Caki2 (cell line): Measurements from ENCODE around the gene EVI5. TPM values are rescaled to one million over a fixed set of nuclear protein-coding genes. Genes with fewer than 3 reads are reported as not detected.
"Not testable (repeated sequence)": the region's sequence is repeated elsewhere in the genome, so short reads cannot be mapped to it uniquely, and the experiment has no call there.

ENCODE experiments used
- DNase-seq: peaks from one replicate; pipeline ENCODE4 v3.0.0-alpha.2; 2015; ENCODE audit warnings: low read depth
- in situ Hi-C: cut with HindIII; loops from 2 replicates; pipeline ENCODE4 v1.10.0; 2016; ENCODE audit warnings: low sequenced_read_pairs, low pct_unique_long_range_greater_than_20kb, mixed read lengths
- total RNA-seq: library from RNA; depleted of rRNA; stranded (reverse); fragments of >200 nt; shearing (Covaris generic); gene quantifications from 2 replicates; pipeline ENCODE4 v1.2.3, GENCODE V29; 2014; ENCODE audit warnings: low replicate concordance

The EVI5 gene
- total RNA-seq, 1 experiment from 2014 or later = 7.4 TPM

DNA sequence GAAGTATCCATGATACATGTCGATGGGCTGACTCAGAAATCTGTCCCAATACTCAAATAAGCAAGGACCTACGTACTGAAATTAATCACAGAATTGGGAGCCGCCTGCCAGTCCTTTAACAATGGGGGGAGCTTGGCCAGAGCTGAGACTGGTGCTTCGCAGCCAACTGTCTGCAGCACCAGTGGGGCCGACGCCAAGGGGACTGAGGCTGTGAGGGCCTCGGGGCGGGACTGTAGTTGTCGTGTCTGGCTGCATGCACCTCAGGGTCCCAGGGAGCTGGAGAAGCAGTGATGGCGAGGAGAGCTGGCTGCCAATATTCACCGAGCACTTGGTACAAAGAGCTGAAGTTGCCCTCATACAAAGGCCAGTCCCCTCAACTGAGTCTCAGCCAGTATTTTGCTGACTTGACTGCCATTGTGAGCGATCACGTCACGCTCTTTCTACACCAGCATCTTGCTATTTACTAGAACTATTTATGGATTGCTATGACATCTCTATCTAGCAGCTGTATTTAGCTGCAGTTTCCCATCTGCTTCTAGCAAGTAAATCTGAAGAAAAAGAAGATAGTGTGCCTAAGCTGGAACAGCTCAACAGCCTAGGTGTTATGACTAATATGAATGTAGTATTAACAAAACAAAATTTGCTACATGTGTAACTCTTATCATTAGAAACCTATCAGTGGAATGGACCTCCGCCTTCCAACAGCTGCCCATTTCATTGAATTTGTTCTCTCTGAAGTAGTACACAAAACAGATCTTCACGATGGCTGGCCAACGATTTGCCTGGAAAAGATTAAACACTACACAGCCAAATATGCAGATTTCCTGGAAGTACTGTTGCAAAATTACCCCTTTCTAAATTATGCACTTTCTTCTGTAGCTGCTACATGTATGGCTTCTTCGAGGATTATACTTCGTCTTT lies 29.1 kb downstream of the EVI5 start:
- DNase-seq = no peak
- in situ Hi-C loops = no loop called here

DNA sequence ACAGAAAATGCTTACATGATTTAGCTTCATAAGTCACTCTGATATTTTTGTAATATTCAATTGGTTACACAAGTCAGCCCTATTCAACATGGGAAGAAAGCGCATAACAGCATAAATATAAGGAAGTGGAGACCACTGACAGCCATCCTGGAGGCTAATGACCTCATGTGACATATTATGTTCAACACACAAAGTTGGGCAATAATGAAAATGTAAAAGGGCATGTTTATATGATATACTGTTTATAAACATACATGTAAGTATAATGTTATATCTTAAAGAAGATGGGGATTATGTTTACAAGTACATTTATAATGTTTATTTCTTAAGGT lies 30.2 kb downstream of the EVI5 start:
- in situ Hi-C loops = no loop called here
- no peak for DNase-seq

DNA sequence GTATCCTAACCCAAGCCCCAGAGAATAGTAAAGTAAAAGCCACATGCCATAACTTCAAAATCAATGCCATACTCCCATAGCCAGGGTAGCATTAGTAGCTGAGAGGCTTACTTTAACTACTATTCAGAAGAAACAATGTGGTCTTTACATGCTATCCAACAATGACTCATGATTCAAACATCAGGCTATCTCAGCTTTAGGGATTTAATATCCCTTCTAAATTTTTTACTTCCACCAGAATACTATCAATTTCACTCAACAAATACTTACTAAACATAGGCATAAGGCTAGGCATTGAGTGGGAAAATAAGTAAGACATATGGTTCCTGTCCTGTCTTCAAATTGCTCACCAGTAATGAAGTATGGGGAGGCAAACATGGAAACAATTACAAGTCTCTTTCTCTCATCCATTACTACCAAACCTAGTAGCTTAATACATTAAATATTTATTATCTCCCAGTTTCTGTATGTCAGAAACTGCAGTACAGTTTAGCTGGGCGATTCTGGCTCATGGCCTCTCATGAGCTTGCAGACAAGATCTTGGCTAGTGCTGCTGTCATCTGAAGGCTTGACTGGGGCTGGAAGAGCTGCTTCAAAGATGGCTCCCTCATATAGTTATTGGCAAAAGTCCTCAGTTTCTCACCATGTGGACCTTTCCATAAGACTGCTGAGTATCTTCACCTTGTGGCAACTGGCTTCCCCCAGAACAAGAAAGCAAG lies 30.7 kb downstream of the EVI5 start:
- in situ Hi-C loops = no loop called here

DNA sequence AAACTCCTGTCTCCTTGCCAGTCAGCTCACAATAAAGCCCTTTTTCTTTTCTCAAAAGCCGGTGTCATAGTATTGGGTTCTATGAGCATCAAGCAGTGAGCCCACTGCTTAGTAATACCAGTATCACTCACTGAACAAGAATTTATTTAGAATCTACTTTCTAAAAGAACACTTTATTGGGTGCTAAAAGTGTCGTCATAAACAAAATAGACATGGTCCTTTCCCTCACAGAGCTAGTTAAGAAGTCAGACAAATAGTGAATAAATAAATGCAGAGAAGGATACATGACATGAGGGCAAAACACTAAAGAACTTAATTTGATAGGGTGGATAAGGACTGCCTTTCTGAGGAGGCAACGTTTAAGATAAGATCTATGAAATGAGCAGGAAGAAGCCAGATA lies 32.2 kb downstream of the EVI5 start:
- no peak for DNase-seq
- in situ Hi-C loops = no loop called here

More for the DNA sequence above, 30.7 kb downstream of the EVI5 start:
- no peak for DNase-seq

DNA sequence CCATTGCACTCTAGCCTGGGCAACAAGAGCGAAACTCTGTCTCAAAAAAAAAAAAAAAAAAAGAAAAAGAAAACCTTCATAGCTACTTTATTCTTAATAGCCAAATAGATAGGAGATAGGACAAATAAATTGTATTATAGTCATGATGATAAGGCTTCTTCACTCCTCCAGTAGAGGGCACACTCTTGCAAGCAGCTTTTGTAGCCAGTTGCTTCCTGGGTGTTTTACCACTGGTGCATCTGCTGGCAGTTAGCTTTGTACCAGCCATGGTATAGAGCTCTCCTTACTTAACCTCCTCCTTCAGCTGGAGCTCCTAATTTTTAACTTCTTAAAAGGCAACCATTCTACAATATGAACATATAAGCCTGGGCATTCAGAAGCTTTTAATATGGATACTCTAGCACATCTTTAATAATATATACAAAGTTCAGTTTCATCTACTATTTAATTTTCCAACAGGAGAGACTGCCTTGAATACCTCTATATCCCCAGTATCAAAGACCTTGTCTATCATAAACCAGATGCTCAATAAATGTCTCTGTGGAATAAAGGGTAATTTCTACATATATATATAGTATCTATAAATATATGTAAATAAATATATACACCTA lies 35.8 kb downstream of the EVI5 start:
- in situ Hi-C loops = no loop called here

DNA sequence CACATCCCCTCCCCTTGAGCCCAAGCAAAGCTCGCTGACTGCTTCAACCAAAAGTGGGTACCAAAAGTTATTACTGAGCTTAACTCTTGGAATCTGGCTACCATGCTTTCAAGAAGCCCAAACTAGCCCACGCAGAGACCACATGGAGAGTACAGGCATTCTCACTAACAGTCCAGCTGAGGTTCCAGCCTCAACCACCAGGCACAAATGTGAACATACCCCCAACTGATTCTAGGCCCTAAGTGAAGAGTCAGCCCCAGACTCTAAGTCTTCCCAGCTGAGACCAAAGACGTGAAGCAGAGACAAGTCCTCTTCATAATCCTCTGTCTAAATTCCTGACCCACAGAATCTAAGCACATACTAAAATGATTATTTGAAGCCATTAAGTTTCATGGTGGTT lies 36.8 kb downstream of the EVI5 start:
- in situ Hi-C loops = no loop called here
- no peak for DNase-seq

More for the DNA sequence above, 35.8 kb downstream of the EVI5 start:
- no peak for DNase-seq

DNA sequence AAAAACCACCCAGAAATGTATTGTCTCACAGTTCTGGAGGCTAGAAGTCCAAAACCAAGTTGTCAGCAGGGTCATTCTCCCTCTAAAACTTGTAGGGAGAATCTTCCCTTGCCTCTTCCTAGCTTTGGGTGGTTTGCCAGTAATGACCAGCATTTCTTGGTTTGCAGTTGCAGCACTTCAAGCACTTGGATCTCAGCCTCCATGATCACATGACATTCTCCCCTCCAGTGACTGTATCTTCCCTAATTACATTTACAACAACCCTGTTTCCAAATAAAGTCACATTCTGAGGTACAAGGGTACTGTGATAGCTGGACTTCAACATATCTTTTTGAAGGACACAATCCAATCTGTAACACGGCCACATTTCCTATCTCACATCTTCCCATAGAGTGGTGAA lies 37.2 kb downstream of the EVI5 start:
- DNase-seq = no peak
- in situ Hi-C loops = no loop called here

DNA sequence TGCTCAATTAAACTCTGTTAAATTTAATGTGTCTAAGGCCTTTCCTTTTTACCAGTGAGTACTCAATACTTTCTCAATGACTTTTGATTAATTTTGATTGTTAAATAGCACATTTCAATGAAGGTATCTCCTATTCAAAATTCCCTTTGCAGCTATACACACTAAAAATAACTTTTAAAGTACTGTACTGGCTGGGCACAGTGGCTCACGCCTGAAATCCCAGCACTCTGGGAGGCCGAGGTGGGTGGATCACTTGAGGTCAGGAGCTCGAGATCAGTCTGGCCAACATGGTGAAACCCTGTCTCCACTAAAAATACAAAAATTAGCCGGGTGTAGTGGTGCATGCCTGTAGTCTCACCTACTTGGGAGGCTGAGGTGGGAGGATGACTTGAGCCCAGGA lies 38.7 kb downstream of the EVI5 start:
- in situ Hi-C loops, DNase-seq: not testable (repeated sequence)

DNA sequence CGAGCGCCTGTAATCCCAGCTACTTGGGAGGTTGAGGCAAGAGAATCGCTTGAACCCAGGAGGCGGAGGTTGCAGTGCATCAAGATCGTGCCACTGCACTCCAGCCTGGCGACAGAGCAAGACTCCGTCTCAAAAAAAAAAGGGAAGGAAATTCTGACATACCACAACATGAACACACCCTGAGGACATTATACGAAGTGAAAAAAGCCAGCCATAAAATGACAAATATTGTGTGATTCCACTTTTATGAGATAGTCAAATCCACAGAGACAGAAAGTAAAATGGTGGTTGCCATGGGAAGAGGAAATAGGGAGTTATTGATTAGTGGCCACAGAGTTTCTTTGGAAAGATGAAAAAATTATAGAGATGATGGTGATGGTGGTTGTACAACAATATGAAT lies 41.7 kb downstream of the EVI5 start:
- DNase-seq = no peak
- in situ Hi-C loops = no loop called here

DNA sequence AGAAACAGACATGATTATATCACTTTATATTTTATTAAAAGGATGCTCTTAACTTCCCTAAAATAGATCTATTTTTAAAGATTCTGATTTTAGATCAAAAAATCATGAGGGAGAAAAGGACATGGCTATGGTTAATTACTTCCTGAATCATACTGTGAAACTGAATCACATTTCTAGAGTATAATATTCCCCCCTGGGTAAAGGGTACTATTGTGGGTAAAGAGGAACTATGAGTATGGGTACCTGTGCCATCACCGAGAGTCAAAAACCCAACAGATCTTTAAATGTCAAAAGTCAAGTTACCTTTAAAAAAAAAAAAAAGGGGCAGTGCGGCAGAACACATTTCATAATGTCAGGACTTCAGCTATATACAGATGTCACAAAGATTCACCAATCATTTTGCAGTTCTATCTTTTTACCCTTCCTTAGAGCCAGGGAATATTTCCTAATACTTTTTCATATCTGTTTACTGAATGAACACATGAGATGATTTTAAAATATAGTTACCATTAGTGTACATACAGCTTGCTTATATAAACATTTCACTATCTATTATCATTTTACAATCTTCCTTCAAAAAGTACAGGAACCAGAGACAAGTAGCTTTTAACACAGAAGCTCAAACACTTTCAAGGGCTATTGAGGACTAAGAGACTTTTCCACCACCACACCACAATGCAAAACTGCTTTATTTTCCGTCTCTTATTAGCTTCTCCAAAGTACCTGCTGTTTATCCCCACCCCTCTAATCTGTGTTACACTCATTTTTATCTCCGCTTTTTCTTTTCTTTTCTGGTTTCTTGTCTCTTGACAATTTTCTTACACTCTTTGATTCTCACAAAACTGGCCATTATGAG lies 45.0 kb downstream of the EVI5 start:
- in situ Hi-C loops = no loop called here
- no peak for DNase-seq

DNA sequence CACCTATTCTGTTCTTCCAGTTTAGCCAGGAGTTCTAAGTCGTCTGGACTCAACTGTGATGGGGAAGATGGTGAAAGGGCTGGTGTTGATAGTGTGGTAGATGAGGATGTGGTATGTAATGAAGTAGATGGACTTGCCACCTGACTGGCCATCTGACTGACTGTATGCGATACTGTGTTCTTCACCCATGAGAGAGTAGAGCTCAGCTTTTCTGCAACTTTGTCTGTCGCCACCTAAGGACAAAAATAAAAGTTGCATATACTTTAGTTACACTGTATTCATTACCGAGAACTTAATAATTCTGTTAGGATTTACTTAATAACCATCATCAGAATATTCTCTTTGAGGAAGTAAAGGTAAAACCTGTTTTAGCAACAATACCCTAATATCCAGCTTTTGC lies 48.5 kb downstream of the EVI5 start:
- in situ Hi-C loops = no loop called here
- no peak for DNase-seq

DNA sequence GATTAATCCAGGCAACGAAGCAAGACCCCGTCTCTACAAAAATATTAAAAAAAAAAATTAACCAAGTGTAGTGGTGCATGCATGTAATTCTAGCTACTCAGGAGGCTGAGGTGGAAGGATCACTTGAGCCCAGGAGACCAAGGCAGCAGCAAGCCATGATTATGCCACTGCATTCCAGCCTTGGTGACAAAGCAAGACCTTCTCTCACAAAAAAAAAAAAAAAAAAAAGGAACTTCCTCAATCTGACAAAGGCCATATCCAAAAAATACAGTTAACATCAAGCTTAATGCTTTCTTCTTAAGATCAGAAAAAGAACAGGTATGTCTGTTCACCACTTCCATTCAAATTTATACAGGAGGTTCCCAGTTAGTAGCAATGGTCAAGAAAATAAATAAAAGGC lies 54.4 kb downstream of the EVI5 start:
- in situ Hi-C loops = no loop called here

DNA sequence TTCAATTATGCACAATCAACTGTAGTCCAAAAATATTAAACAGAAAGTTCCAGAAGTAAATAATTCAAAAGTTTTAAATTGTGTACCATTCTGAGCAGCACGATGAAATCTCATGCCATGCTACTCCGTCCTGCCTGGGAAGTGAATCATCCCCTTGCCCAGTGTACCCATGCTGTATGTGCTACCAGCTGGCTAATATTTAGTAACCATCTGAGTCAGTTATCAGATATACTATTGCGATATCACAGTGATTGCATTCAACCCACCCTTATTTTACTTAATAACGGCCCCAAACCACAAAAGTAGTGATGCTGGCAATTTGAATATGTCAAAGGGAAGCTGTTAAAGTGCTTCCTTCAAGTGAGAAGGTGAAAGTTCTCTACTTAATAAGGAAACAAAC lies 56.2 kb downstream of the EVI5 start:
- no peak for DNase-seq
- in situ Hi-C loops = no loop called here

More for the DNA sequence above, 54.4 kb downstream of the EVI5 start:
- DNase-seq = no peak

DNA sequence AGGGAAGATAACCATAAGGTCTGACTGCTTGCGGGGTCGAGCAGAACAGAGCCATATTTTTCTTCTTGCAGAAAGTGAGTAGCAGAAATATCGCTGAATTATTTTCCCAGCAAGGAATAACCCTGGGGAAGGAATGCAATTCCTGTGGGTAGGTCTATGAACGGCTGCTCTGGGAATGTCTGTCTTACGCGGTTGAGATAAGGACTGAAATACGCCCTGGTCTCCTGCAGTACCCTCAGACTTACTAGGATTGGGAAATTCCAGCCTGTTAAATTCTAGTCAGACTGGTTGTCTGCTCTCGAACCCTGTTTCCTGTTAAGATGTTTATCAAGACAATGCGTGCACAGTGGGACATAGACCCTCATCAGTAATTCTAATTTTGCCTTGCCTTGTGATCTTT lies 61.2 kb downstream of the EVI5 start:
- in situ Hi-C loops, DNase-seq: not testable (repeated sequence)

DNA sequence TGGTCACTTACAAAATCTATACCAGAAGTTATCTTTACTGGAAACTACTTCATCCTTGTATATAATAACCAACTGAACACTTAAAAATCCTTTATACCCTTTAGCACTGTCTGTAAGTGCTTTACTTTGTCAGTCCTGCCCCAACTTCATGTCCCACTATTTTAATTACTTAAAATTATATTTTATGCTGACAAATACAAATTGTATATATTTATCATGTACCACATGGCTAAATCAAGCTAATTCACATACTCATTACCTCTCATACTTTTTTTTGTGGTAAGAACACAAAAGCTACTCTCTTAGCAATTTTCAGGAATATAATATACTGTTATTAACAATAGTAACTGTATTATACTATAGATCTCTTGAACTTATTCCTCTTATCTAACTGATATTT lies 63.0 kb downstream of the EVI5 start:
- DNase-seq = no peak
- in situ Hi-C loops = no loop called here

DNA sequence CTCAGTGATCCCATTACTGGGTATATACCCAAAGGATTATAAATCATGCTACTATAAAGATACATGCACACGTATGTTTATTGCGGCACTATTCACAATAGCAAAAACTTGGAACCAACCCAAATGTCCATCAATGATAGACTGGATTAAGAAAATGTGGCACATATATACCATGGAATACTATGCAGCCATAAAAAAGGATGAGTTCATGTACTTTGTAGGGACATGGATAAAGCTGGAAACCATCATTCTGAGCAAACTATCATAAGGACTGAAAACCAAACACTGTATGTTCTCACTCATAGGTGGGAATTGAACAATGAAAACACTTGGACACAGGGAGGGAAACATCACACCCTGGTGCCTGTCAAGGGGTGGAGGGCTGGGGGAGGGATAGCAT lies 63.8 kb downstream of the EVI5 start:
- in situ Hi-C loops, DNase-seq: not testable (repeated sequence)

DNA sequence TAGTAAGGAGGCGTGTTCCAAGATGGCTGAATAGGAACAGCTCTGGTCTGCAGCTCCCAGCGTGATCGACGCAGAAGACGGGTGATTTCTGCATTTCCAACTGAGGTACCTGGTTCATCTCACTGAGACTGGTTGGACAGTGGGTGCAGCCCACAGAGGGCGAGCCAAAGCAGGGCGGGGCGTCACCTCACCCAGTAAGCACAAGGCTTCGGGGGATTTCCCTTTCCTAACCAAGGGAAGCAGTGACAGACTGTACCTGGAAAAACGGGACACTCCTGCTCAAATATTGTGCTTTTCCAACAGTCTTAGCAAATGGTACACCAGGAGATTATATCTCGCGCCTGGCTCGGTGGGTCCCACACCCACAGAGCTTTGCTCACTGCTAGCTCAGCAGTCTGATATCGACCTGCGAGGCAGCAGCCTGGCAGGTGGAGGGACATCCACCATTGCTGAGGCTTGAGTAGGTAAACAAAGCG lies 69.4 kb downstream of the EVI5 start:
- in situ Hi-C loops, DNase-seq: not testable (repeated sequence)

DNA sequence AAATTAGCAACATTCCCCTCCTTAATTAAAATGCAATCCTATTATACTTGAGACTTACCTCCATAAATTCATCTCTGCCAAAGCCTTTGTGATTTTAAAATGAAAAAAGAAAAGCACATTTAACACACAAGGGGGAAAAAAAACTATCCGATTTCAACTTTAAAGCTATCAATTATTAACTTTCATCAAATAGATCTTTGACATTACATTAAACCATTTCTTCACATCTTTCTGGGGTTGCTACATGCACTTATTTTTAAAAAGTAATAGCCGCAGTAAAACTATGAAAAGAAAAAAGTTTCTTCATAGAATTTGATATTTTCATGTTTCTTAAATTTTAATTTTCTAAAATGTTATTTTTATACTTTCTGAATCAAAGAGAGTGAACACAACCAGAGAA lies 71.0 kb downstream of the EVI5 start:
- DNase-seq = no peak
- in situ Hi-C loops = no loop called here
